Colon (tissue), 2 donors: ENCODE measurements around the gene BMP6.

Experiments used
- FAIRE-seq: peaks from 2 replicates; lab custom pipeline; 2012; peaks lifted over from hg19 to GRCh38; lab: Jason Lieb, UNC
- donor health status: control.
- donor health status: control.

The BMP6 gene

DNA sequence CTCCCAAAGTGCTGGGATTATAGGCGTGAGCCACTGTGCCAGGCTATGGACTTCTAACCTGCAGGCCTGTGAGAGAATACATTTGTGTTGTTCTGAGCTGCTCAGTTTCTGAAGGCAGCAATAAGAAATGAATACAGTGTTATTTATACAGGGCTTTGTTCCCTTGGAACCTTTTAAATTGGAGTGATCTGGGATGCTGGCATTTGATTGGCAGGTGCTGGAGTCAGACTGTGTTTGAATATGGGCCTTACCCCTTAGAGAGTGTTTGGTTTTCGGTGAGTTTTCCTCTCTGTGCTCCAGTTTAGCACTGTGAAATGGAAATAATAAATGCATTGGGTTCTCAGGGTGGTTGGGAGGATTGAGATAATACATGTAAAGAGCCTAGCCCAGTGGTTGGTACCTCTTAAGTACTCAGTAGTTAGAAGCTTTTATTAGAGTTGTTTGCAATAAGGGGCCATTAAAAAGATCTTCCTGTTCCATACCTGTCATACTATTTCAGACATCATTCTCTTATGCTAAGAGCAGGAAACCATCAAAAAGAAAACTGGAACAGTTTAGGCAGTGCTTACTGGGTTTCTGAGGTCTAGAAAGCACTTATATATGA lies 22.1 kb downstream of the BMP6 start:
- no peak for FAIRE-seq

DNA sequence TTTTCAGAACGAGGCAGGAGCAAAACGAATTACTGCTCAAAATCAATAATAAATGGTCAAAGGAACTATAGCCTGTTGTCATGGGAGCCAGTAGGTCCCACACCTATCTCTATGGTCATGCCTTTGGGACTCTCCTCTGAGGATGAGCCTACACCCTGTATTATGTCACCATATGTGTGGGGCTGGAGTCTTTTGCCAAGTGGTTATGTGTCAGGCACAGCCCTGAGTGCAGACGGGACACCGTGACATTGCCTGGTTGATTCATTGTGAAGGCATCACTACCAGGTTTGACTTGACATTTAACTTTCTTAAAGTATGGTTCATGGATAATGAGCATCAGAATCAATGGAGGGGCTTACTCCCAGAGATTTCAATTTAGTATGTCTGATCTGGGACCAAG lies 23.6 kb downstream of the BMP6 start:
- no peak for FAIRE-seq

DNA sequence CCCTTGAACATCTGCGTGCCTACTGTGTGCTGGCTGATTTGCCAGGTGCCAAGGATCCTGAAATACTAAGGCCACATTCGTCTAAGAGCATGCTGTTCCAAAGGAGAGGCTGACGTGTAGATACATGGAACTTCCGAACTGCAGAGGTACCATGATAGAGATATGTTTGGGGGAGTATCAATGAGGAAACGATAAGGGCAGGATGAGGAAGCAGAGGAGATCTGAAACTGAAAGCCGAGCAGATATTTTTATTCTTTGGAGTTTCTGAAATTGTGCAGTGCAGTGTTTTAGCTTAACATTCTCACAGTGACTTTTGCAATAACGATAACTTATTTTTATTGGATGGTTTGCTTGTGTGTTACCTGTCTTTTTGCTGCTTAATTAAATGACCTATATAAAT lies 24.3 kb downstream of the BMP6 start:
- no peak for FAIRE-seq

DNA sequence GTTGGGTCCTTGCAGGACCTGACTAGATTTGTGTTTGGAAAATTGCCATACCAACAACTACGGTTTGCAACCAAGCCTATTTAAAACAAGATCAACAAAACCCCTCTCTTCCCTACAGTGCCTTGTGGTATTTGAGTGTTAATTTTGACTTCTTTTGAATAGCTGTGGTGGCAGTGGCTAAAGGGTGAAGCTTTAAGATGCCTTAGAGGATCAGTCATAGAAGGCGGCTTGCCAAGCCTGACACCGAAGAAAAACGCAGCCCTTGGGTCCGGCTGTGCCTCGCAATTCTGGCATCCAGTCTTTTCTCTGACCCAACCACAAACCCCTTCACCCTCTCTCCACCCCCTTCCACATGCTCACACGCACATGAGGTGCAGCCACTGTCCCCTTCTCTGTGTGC lies 32.6 kb downstream of the BMP6 start:
- FAIRE-seq: no peak

DNA sequence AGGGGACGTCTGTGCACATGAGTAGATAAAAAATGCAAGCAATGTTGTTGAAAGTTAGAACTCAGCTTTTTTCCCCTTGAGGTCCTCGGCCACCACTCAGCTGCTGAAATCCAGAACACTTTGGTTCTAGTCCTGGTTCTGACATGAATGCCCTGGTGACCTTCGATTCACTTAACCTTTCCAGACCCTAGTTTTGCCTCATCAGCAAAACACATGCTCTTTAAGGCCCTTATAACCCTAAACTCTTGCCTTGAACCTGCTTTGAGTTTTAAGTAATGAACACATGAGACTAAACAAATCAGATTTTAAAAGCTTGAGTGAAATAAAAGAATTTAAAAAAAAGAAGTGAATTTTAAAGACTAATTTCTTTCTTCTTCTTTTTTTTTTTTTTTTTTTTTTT lies 33.4 kb downstream of the BMP6 start:
- FAIRE-seq: no peak

DNA sequence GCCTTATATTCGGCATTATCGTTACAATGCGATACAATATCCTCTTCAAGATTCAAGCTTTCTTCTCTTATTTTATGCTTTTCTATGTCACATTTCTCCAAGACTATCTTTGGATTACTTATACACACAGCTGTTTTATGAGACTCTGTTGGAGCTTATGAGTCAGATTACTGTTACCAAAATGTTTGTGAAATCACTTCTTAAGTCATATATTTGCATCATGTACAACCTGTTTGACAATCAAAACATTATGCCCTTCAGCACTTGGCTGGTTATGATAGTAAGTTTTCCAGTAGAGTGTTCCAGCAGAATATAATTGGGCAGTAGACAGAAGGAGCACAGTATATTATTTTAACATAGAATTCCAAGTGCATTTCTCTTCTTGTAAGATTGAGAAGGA lies 35.2 kb downstream of the BMP6 start:
- no peak for FAIRE-seq

DNA sequence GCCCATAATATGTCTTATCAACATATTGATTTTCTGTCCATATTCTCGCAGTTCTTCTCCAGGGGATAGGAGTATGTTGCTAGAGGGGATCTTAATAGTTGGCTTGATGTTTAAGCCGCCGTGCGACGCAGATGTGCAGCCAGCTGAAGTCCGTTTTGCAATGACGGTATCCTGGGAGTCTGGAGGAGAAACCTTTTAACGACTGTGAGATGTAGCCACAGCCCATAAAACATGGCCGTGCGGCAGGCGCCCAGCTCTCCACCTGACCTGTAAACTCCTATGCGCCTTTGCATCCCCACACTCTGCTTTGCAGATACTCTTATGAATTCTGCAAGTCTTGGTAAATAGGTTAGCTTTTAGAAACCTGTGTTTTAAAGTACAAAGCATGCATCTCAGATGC lies 36.9 kb downstream of the BMP6 start:
- FAIRE-seq: no peak

DNA sequence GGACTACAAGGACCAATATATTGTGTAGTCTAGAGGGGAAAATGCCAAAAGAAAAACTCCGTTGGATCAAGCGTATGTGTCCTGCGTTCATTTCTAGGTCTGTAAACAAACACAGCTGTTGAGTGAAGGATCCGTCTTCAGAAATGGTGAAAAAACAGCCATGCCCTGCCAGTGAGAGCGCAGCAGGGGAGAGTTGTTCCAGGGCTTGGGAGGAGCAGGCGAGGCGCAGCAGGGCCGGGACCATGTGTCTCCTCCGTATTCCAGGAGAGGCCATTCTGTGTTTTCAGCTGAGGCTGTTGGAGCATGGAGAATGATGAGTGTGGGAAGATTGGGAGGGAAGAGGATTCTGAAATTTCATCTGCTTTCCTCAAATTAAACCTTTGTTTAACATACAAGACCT lies 38.0 kb downstream of the BMP6 start:
- no peak for FAIRE-seq

DNA sequence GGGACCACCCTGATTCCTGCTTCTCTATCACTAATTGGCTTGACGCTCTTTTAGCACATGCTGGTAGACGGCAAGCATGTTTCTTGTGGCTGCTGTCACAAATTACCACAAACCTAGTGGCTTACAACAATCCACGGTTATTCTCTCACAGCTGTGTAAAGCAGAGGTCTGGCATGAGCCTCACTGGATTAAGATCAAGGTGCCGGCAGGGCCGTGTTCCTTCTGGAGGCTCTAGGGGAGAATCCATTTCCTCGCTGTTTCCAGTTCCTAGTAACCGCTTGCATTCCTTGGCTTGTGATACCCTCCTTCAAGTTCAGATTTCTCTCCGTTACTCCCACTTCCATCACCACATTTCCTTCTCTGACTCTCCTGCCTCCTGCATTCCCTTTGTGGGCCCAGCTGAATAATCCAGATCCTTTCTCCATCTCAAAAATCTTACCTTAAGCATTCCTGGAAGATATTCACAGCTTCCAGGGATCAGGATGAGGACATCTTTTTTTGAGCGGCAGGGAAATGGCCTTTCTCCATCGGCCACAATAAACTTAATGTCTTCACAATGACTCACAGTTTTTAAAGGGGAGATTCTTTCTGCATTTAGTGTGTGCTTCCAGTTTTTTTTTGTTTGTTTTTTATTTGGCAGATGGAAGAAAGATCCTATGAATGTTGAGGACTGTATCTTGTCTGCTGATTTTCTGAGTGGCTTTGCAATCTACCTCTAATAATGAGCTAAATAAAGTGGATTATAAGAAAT lies 39.9 kb downstream of the BMP6 start:
- no peak for FAIRE-seq

DNA sequence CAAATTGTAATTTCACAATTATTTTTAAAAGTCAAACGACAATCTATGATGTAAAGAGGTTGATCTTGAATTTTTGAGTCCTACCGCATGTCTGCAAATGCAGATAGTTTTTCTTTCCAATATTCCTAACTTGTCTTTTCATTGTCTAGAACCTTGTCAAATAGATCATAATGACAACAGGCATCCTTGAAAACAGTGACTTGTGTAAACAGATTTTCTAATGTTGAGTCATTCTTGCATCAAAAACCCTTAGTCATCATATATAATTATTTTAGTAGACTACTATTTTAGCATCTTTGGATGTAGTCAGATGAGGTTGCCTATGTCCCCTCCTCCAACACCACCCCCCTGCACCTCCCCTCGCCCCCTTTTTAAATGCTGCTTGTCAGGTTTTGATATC lies 43.8 kb downstream of the BMP6 start:
- no peak for FAIRE-seq

DNA sequence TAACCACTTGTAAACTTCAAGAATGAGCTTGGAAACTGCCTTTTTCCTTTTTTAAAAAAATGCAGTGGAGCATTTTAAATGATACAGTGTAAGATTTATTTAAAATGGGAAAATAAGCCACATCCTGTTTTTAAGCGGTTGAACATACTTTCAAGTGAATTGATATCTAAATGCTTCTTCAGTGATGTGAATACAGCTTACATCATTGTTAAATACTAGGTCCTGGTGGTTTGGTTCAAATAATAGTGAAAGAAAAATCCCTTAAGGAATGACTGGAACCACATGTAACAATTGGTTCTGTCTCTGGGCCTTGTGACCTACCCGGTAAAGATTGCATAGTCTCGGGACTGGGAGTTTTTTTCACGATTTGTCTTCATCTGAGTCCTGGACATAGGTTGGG lies 44.2 kb downstream of the BMP6 start:
- FAIRE-seq: no peak

DNA sequence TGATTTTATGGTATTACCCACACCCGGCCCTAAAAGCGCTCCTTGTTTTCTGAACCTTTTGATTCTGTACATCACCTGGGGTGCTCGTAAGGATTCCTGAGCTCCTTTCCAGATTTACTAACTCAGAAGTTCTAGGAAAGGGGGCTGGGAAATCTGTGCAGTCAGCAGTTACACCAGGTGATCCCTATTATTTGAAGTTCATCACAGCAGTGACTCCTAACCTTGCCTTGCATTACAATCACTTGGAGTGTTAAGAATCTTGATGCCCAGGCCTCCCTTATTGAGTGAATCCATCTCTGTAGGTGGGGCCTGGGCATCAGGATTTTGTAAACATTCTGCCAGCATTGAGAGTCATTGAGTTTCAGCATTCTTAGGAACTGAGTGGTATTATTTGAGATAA lies 44.7 kb downstream of the BMP6 start:
- no peak for FAIRE-seq

DNA sequence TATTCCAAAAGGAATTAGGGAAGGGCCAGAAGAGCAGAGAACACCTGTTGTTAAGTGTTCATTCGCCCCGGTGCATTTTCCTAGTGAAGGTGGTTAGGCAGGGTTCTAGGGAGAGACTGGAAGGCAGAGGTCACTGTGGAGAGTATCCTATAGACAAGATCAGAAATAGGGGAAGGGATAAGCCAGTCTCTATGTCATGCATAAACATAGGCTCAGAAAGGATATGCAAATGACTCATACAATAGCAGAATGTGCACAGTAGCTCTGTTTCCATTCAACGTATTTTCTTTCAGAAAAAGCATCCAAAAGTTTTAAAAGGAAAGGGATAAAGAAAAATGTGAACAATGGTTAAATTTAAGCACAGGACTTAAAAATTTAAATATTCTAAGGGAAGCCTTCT lies 47.4 kb downstream of the BMP6 start:
- no peak for FAIRE-seq

DNA sequence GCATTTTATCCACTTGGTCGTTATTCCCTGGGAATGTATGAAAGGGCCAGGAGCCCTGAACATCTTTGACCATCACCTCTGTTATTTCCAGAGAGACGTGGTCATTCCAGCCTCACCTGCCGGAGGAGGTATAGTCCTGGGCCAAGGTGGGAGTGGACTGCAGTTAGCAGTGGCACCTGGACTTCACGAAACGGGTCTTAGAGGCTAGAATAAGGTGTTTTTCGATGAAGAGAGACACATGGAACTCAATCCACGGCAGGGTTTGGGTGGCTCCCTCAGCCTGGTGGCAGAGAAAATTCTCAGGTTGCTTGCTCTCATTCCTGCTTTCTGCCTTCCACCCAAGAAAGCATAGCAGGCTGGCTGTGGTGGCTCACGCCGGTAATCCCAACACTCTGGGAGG lies 48.0 kb downstream of the BMP6 start:
- FAIRE-seq: no peak

DNA sequence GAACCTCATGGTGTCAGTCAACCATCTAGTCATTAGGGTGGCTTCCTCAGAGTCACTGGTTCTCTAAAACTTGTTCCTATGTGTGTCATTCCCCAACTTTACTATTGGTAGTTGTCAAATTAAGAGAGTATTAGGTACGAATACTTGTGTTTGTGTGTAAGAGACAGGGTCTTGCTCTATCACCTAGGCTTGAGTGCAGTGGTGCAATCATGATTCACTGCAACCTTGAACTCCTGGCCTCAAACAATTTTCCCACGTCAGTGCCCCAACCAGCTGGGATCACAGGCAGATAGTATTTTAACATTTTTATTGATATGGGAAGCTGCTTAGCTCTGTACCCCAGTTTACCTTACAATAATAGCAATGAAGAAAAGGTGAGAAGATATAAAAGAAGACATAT lies 50.6 kb downstream of the BMP6 start:
- no peak for FAIRE-seq

DNA sequence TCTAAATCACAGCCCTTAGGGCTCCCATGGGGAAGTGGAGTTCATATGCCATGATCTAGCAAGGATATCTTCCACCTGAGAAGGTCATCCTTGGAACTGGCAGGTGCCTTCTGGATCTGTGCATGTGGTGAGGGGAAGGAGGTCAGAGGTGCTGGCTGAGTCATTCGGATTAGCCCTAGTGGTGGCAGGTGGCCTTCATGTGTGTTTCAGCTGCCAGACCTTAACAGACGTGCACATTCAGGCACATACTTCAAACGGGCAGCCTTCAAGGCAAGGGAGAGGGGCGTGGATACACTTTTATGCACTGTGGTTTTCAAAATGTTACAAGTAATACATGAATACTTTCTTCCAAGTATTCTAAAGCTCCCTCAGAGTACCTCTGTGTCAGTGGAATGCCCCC lies 51.2 kb downstream of the BMP6 start:
- FAIRE-seq: no peak

DNA sequence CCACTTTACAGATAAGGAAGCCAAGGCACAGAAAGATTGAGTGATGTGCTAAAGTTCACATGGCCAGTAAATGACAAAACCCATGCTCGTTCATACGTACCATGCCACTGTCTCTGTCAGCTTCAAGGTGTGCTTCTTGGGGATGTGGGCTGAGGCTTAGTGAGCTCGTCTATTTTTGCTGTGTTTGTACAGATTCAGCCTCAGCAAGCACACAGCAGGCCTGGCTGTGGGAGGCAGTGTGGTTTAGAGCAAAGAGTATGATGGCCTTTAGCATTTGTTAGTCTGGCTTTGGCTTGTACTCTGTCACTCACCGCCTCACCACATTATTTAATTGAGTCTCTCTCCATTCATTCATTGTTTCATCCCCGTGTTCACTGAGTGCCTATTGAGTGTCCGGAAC lies 55.3 kb downstream of the BMP6 start:
- no peak for FAIRE-seq

DNA sequence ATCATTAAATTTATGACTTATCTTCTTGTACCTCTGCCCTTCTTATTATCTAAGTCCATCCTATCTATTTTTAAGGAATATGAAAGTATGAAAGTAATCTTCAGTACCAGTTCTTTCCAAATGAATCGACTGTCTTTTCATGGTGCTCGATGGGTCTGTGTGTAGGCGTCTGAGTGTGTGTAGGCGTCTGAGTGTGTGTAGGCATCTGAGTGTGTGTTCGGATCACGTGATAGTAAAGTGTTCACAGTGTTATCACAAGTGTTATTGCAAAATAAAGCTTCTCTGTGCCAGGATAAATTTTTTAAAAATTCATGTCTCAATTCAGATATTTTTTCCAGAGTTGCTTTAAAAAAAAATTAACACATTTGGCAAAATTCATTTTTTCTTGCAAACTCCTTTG lies 58.3 kb downstream of the BMP6 start:
- no peak for FAIRE-seq

DNA sequence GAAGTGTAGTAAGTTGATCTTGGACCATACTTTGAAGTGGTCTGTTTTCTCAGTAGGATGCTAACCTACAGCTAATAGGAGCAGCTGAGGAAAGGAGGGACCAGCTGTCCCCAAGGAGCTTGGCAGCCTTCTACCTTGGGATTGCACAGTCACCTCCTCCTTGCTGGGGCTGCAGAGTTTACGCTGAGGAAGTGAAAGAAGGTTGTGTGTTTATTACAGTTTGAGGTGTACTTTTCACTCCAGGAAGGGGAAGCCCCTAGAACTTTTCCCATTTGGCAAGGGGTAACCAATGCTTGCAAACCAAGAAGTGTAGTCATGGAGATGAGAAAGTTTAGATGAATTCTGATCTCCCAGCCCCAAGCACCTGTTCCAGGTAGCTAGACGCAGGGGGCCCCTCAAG lies 58.8 kb downstream of the BMP6 start:
- no peak for FAIRE-seq

DNA sequence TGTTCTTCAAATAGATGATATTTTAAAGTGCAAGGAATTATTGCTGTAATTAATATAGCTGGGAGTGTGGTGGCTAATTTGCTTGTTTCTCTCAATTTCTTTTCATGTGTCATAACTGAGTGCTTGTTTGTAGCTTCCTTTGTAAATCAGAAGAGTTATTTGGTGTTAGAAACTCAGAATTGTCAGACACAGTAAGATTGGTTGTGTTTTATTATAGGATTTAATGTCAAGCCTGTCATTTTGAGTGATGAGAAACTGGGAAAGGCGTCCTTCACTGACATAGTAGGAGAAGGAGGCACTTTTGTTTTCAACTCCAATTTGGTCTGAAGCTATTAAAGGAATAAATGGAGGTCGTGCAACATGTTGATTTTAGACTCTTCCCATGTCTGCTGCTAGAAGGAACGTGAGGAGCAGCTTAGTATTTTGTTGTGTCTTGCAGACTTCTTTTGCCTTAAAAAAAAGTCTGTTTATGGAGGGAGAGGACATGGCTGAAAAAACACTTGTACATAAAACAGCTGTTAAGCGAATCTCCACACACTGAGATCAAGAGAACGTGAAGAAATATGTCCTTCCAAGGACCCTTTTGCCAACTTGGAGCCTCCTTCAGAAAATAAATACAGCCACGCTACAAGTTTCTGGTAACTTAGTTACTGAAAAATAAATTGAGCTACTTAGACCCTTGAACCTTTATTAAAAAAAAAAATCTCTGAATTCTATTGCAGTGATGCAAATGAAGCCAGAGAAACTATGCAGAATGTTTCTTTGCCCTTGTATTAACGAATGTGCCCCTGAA lies 59.5 kb downstream of the BMP6 start:
- FAIRE-seq: no peak

DNA sequence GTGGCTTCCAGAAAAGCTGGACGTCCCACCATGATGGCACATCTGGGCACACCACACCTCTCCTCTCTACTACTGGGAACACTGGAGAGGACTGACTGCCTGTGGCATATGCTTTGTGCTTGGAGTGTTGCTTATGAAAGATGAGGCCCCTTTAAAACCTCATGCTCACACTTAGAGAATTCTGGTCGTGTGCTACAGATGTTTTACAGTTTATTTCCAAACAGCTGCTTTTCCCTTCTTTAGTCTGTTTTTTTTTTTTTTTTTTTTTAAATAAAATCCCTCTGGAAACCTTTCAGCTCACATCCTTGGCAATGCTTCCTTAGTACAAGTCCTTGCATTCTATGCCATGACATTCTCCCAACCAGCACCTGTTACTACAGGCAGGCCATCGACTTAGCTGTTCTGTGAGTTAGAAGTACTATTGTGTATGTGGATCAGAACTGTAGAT lies 60.3 kb downstream of the BMP6 start:
- FAIRE-seq: no peak

DNA sequence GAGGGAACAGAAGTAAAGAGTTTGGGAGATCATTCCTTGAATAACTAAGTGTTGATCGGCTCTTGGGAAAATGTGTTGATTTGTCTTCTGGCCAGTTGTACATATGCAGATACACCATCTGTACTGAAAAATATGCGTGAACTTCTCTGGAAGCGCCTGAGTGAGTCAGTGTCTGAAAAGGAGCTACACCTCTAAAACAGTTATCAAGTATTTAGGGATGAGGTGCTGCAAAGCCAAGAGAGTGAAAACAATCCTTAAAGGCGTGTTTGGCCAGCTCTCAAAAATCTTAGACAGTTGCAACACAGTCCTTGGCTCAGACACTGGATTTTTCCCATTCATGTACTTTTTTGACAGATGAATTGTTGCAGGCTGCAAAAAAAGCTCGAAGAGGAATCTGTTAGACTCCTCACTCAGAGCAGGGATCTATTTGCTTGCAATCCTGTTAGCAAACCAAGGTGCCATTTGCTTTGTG lies 61.3 kb downstream of the BMP6 start:
- FAIRE-seq: no peak

DNA sequence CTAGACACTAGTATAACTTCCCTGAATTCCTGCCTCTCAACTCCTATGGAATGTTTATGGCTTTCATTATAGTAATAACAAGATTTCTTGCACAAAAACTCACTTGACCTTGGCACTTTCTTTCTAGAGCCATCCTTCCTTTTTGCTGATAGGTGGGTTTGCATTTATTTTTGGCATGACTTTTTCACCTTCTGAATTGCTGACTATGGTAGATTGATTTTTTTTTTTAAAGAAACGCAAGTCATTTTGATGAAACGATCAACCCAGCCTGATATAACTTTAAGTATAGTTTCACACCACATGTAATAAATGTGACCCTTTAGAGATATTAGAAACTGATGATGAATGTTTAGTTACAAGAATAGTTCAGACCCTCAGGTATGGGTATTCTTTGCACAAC lies 61.8 kb downstream of the BMP6 start:
- FAIRE-seq: no peak
